ENCODE measurements around the gene FCGR1A. TPM values are rescaled to one million over a fixed set of nuclear protein-coding genes. Genes with fewer than 3 reads are reported as not detected.
"Not testable (repeated sequence)": the region's sequence is repeated elsewhere in the genome, so short reads cannot be mapped to it uniquely, and the experiment has no call there.

Gene FCGR1A
- polyA plus RNA-seq, 1 donor (not counting 4 experiments of a cell fraction or from before 2014, with no cell fraction given): not detected

DNA sequence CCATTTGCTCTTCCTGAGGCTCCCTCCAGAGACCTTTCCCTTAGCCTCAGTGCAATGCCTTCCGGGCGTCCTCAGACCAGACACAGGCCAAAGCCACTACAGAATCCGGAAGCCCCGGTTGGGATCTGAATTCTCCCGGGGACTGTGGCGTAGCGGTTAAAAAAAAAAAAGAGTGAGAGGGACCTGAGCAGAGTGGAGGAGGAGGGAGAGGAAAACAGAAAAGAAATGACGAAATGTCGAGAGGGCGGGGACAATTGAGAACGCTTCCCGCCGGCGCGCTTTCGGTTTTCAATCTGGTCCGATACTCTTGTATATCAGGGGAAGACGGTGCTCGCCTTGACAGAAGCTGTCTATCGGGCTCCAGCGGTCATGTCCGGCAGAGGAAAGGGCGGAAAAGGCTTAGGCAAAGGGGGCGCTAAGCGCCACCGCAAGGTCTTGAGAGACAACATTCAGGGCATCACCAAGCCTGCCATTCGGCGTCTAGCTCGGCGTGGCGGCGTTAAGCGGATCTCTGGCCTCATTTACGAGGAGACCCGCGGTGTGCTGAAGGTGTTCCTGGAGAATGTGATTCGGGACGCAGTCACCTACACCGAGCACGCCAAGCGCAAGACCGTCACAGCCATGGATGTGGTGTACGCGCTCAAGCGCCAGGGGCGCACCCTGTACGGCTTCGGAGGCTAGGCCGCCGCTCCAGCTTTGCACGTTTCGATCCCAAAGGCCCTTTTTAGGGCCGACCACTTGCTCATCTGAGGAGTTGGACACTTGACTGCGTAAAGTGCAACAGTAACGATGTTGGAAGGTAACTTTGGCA lies 50.0 kb downstream of the FCGR1A start:
- H3K27me3 ChIP-seq (ENCODE audit: control insufficient read depth, extremely low read depth, insufficient read depth, low read length); H3K9ac ChIP-seq (ENCODE audit: control insufficient read depth, extremely low read depth, insufficient read depth, low read length); DNase-seq (ENCODE audit: low read depth, low spot score); H3K9me3 ChIP-seq (ENCODE audit: control insufficient read depth, low read depth, low read length); H4K20me1 ChIP-seq (ENCODE audit: control insufficient read depth, extremely low read depth, insufficient read depth, low read length); FAIRE-seq; H3K4me2 ChIP-seq (ENCODE audit: control insufficient read depth, extremely low read depth, insufficient read depth, low read depth, low read length); H3K36me3 ChIP-seq (ENCODE audit: control insufficient read depth in 2 of 2, extremely low read depth in 1 of 2, insufficient read depth in 2 of 2, low read length in 2 of 2); H3K4me1 ChIP-seq (ENCODE audit: control insufficient read depth, extremely low read depth, insufficient read depth, low read length); H3K27ac ChIP-seq (ENCODE audit: control insufficient read depth, insufficient read depth, low read length); H3K9me1 ChIP-seq (ENCODE audit: control insufficient read depth, extremely low read depth, insufficient read depth, low read length); H3K79me2 ChIP-seq (ENCODE audit: control insufficient read depth, insufficient read depth, low read length); dilution Hi-C loops (cut with MboI; ENCODE audit: extremely low pct_ligation_motif_present, low sequenced_read_pairs); H2AFZ ChIP-seq (ENCODE audit: control insufficient read depth, low read length); H3K4me3 ChIP-seq (ENCODE audit: control insufficient read depth in 2 of 3, extremely low read depth in 1 of 3, insufficient read depth in 2 of 3, low read depth in 1 of 3, low read length in 3 of 3): not testable (repeated sequence)

DNA sequence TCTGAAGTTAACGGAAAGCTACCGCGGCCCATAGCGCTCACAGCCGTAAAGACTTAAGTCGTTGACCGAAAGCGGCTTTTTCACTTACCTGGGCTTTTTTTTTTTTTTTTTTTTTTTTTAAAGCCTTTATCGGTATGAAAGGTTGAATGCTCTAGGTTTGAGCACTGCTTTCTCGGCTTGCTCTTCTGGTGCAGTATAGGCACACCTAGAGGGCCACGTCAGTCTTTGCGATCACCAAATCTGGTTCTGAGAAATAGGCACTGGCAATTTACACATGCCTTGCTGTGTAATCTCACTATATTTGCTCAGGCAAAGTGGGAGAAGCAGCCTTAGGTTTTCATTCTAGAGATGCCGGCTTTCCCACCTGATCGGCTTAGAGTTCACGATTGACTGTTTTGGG lies 50.6 kb downstream of the FCGR1A start:
- H4K20me1 ChIP-seq (ENCODE audit: control insufficient read depth, extremely low read depth, insufficient read depth, low read length); H3K4me3 ChIP-seq (ENCODE audit: control insufficient read depth in 2 of 3, extremely low read depth in 1 of 3, insufficient read depth in 2 of 3, low read depth in 1 of 3, low read length in 3 of 3); FAIRE-seq; DNase-seq (ENCODE audit: low read depth, low spot score); H3K27ac ChIP-seq (ENCODE audit: control insufficient read depth, insufficient read depth, low read length); H3K4me1 ChIP-seq (ENCODE audit: control insufficient read depth, extremely low read depth, insufficient read depth, low read length); dilution Hi-C loops (cut with MboI; ENCODE audit: extremely low pct_ligation_motif_present, low sequenced_read_pairs); H3K9me3 ChIP-seq (ENCODE audit: control insufficient read depth, low read depth, low read length); H3K36me3 ChIP-seq (ENCODE audit: control insufficient read depth in 2 of 2, extremely low read depth in 1 of 2, insufficient read depth in 2 of 2, low read length in 2 of 2); H3K9me1 ChIP-seq (ENCODE audit: control insufficient read depth, extremely low read depth, insufficient read depth, low read length); H3K27me3 ChIP-seq (ENCODE audit: control insufficient read depth, extremely low read depth, insufficient read depth, low read length); H2AFZ ChIP-seq (ENCODE audit: control insufficient read depth, low read length); H3K4me2 ChIP-seq (ENCODE audit: control insufficient read depth, extremely low read depth, insufficient read depth, low read depth, low read length); H3K79me2 ChIP-seq (ENCODE audit: control insufficient read depth, insufficient read depth, low read length); H3K9ac ChIP-seq (ENCODE audit: control insufficient read depth, extremely low read depth, insufficient read depth, low read length): not testable (repeated sequence)

DNA sequence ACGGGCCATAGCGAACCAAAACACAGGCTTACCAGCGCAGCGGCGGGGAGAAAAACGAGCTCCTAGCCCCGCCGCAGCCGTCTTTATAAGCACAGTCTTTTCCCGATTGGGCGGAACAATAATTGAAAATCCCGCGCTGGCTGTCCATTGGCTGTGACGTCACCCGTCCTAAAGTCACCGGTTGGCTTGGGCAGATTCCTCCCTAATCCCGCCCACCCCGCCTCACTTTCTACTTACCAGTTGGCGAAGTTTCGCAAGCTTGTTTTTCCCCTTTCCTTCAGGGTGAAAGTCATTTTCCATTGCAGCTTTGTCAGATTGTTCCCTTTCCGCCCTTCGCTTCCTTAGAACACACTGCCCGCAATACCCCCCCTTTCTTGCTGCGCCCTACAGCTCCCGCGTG lies 58.7 kb downstream of the FCGR1A start:
- H3K4me1 ChIP-seq (ENCODE audit: control insufficient read depth, extremely low read depth, insufficient read depth, low read length): peaks cover 12% of the 10 kb centered on the region
- H3K79me2 ChIP-seq (ENCODE audit: control insufficient read depth, insufficient read depth, low read length): peaks cover 20% of the 10 kb centered on the region
- H3K4me3 ChIP-seq (ENCODE audit: control insufficient read depth in 2 of 3, extremely low read depth in 1 of 3, insufficient read depth in 2 of 3, low read depth in 1 of 3, low read length in 3 of 3); DNase-seq (ENCODE audit: low read depth, low spot score); H4K20me1 ChIP-seq (ENCODE audit: control insufficient read depth, extremely low read depth, insufficient read depth, low read length); H3K9ac ChIP-seq (ENCODE audit: control insufficient read depth, extremely low read depth, insufficient read depth, low read length); H3K4me2 ChIP-seq (ENCODE audit: control insufficient read depth, extremely low read depth, insufficient read depth, low read depth, low read length); H3K27me3 ChIP-seq (ENCODE audit: control insufficient read depth, extremely low read depth, insufficient read depth, low read length); H3K9me3 ChIP-seq (ENCODE audit: control insufficient read depth, low read depth, low read length); dilution Hi-C loops (cut with MboI; ENCODE audit: extremely low pct_ligation_motif_present, low sequenced_read_pairs); H3K9me1 ChIP-seq (ENCODE audit: control insufficient read depth, extremely low read depth, insufficient read depth, low read length); H3K36me3 ChIP-seq (ENCODE audit: control insufficient read depth in 2 of 2, extremely low read depth in 1 of 2, insufficient read depth in 2 of 2, low read length in 2 of 2); H3K27ac ChIP-seq (ENCODE audit: control insufficient read depth, insufficient read depth, low read length); H2AFZ ChIP-seq (ENCODE audit: control insufficient read depth, low read length): not testable (repeated sequence)
- peak; percentile 61 for FAIRE-seq

Other genes with a start within 250 kb of the FCGR1A start
- gene PPIAL4C, start 198.8 kb upstream of the FCGR1A start, polyA plus RNA-seq: not detected in 3 replicates
- 9.5 to 15.4 TPM (median 13.8 TPM) in 3 replicates for gene BOLA1, start 116.9 kb downstream of the FCGR1A start, polyA plus RNA-seq
- gene SV2A, start 135.2 kb downstream of the FCGR1A start, polyA plus RNA-seq: 0.10 to 0.71 TPM (median 0.28 TPM) in 3 replicates
- 16.9 to 59.9 TPM (median 35.4 TPM) in 3 replicates for gene SF3B4, start 145.1 kb downstream of the FCGR1A start, polyA plus RNA-seq
- gene MTMR11, start 154.2 kb downstream of the FCGR1A start, polyA plus RNA-seq: 11.8 to 15.6 TPM (median 12.8 TPM) in 3 replicates
- gene OTUD7B, start 228.0 kb downstream of the FCGR1A start, polyA plus RNA-seq: 6.5 to 8.9 TPM (median 8.7 TPM) in 3 replicates